ENCODE data around the gene KRTAP9-1.

- TF ChIP-seq HNF4G (IDR thresholded peaks at IDR 0.05) (no peak), TAF1 (conservative IDR thresholded peaks at IDR 0.05) (no peak)
Observed at GRCh38 chr17:41141361-41141760, 48.3 kb upstream of the KRTAP9-1 start.
